Measurements from ENCODE around the gene THEMIS2. TPM values are rescaled to one million over a fixed set of nuclear protein-coding genes. Genes with fewer than 3 reads are reported as not detected.

THEMIS2 gene
- total RNA-seq, 1 donor from 2014 or later: 61.6 TPM

DNA sequence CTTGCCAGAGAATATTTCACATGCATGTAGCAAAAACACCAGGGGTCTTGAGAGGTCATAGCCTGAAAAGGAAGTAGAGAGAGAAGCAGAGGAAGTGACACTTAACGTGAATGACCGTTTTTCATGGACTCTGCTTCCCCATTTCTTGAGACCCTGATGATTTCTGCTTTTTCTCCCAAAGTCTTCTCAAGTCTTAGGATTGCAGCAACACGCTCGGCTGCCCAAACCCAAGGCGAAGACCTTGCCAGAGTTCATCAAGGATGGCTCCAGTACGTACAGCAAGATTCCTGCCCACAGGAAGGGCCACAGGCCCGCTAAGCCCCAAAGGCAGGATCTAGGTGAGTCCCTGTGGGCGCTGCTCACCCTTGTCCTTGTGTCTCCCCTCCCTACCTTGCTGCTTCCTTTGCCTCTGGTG lies 12.8 kb downstream of the THEMIS2 start:
- intact Hi-C loops (cut with micrococcal nuclease): no loop called here

GRCh38 chr1:27885621-27886352 lies 13.4 kb downstream of the THEMIS2 start:
- intact Hi-C loops (cut with micrococcal nuclease): loop anchor here (2.0 kb wide), 1 partner anchor 13 kb away; the partner anchor contains the start of gene THEMIS2

DNA sequence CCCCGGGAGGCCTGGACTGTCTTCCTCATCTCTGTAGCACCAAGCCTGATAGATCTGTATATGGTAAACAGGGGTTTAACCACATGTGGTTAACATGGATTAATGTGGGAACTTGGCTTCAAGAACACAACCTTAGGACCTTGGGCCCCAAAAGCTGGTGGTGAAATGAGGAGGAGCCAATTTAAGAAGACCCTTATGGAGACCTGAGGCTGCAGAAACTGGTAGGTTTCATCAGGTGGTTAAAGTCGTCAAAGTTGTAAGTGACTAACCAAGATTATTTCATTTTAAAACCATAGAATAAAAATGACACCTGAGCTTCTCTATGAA lies 14.0 kb downstream of the THEMIS2 start:
- intact Hi-C loops (cut with micrococcal nuclease): loop anchor here (2.0 kb wide), 1 partner anchor 14 kb away; the partner anchor contains the start of gene THEMIS2

- intact Hi-C loops (cut with micrococcal nuclease): loop anchor here (2.0 kb wide), 1 partner anchor 14 kb away; the partner anchor contains the start of gene THEMIS2
These were observed 14.4 kb downstream of the THEMIS2 start for GRCh38 chr1:27886744-27887143.

DNA sequence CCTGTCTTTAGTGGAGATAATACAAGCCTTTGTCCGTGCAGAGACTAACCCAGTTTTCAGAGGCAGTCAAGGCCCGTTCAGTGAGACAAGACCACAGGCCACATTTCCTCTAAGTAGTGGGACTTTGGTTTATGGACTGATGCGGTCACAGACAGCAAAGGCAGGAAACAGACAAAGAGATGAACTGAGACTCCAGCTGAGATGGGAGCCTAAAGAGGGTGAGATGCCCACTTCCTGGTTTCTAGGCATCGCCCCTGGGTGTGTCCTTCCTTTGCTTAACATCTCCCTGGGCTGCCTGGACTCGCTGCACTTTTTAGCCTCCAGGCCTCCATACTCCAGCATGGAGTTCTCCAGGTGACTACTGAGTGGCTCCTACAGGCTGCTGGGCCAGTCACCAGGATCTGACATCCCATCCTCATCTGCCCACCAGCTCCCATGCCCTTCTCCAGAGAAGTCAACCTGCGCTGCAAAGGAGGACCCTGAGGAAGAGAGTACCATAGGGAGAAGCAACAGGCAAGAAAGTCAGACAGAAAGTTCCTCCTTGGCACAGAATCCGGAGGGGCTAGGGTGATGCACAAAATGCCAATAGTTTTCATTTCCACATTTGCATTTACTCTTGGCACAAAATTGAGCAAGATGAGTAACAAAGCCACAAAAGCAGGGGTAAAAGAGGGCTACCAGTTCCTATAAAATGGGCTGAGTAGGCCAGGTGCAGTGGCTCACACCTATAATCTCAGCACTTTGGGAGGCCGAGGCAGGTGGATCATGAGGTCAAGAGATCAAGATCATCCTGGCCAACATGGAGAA lies 15.1 kb downstream of the THEMIS2 start:
- intact Hi-C loops (cut with micrococcal nuclease): loop anchor here (2.0 kb wide), 1 partner anchor 15 kb away; the partner anchor contains the start of gene THEMIS2

DNA sequence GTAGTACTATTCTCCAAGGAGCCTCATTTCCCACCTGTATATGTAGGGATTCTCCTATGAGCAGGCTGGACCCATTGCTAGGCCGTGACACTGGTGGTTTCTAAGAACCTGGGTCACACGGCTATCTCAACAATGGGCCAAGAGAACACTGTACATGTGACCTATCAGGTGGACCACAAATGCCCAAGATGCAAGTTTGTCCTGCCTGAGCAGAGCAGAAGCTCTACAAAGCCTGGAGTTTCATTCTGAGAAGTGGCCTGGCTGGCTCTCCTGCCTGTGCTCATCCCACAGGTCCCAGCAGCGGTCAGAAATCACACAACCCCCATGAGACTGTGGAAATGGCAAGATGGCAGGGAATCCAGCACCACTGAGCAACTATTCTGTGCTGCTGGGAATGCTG lies 17.2 kb downstream of the THEMIS2 start:
- intact Hi-C loops (cut with micrococcal nuclease): no loop called here

GRCh38 chr1:27891196-27891889 lies 19.0 kb downstream of the THEMIS2 start:
- intact Hi-C loops (cut with micrococcal nuclease): no loop called here

- intact Hi-C loops (cut with micrococcal nuclease): no loop called here
These were observed 22.2 kb downstream of the THEMIS2 start for GRCh38 chr1:27894521-27894920.

DNA sequence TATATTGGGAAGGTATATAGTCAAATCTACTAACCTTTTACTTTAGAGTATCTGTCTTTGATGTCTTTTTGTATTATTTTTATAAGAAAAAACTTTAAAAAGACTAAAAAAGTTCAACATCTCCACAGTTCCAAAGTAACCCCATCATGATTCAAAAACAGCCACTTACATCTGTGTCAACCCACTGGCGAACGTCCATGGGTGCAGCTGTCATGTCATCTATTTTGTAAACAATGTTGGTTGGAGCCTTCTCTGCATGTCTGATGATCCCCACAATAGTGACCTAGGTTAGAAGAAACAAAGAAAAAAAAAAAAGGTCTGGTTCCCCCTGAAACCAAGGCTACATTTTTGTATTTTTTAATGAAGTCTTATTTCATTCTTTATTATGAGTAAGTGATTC lies 34.4 kb downstream of the THEMIS2 start:
- intact Hi-C loops (cut with micrococcal nuclease): no loop called here

DNA sequence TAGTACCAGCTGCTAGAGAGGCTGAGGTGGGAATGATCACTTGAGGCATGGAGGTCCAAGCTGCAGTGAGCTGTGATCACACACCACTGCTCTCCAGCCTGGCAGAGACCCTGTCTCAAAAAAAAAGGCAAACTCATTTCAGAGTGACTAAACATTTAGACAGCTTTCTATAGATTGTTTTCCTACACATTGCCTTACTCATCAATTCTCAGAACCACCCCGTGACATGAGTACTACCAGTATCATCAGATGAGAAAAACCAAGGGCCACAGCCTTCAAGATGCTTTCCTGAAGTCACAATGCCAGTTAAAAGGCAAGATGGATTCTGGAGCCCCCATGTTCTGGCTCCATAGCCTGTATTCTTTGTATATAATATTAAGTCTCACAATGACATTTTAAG lies 40.1 kb downstream of the THEMIS2 start:
- intact Hi-C loops (cut with micrococcal nuclease): no loop called here

- intact Hi-C loops (cut with micrococcal nuclease): no loop called here
These were observed 42.8 kb downstream of the THEMIS2 start for GRCh38 chr1:27915082-27915575.

DNA sequence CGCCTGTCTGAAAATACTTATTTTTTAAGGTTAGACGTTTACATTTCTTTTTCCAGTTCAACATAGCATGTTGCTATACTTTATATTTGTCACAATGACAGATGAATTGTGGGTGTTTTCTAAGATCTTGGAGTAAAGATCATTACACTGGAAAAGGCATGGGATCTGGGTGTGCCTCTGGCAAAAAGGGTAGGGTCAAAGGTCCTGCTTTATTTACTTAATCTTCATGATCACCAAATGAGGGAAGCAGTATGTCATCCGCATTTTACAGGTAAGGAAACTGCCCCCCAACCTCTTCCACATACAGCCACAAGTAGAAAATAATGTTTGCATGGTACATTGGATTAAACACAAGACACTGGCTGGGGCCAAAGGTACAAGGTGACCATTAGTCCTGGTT lies 49.9 kb downstream of the THEMIS2 start:
- intact Hi-C loops (cut with micrococcal nuclease): no loop called here

GRCh38 chr1:27928216-27928954 lies 56.0 kb downstream of the THEMIS2 start:
- intact Hi-C loops (cut with micrococcal nuclease): no loop called here

DNA sequence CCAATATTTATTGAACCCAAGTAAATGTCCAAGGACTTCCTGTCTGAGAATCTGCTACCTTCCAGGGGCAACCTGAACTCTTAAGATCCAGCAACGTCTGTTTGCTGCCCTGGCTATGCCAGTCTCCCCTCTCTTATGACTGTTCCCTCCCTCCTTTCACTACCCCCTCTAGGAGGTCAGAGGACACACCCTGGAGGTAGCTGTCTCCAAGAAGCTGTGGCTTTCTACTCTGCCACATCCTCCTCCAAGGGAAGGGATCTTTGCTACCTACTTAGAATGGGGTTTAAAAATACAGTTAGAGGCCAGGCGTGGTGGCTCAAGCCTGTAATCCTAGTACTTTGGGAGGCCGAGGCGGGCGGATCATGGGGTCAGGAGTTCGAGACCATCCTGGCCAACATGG lies 58.8 kb downstream of the THEMIS2 start:
- intact Hi-C loops (cut with micrococcal nuclease): no loop called here

DNA sequence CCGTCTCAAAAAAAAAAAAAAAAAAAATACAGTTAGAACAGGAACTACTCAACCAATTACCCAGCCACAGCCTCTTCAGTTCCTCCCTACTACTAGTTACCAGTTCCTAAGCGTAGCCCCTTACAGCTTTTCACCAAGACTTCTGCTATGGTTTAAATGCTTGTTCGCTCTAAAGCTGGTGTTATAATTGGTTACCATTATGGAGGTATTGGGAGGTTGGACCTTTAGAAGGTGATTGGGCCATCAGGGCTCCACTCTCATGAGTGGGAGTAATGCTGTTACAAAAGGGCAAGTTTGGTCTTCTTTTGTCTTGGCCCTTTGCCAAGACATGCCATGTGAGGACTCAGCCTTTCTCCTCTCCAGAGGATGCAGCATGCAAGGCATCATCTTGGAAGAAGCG lies 59.4 kb downstream of the THEMIS2 start:
- intact Hi-C loops (cut with micrococcal nuclease): no loop called here

GRCh38 chr1:27934818-27935549 lies 62.6 kb downstream of the THEMIS2 start, which contains the start of gene SMPDL3B:
Gene SMPDL3B, plus strand, starts transcription at chr1:27935000. Its CDS starts 184 bp downstream, at chr1:27935184.
- intact Hi-C loops (cut with micrococcal nuclease): no loop called here

GRCh38 chr1:27935721-27936120 lies 63.4 kb downstream of the THEMIS2 start:
- intact Hi-C loops (cut with micrococcal nuclease): no loop called here
